Calu3 (cell line): ENCODE data around the gene ATP13A2. TPM values are rescaled to one million over a fixed set of nuclear protein-coding genes. Genes with fewer than 3 reads are reported as not detected.

Experiments used
- BruUV-seq: library from RNA; stranded (reverse); fragments of 400-500 nt; replicated peaks from 2 replicates; lab custom pipeline; 2021; lab: Mats Ljungman, UMichigan
- CTCF ChIA-PET: fragments of 300-600 bp; sonication (Branson Sonifier 250); formaldehyde crosslinking; loops from one replicate; lab custom pipeline; 2022; ENCODE audit warnings: antibody characterized with exemption; lab: Charles Lee
- DNase-seq: peaks from one replicate; pipeline ENCODE4 v3.0.0; 2022
- H3K27ac Mint-ChIP-seq: one replicate; pipeline ENCODE4 v1.8.0; 2022; ENCODE audit warnings: mixed read lengths; ENCODE audit not compliant: unreplicated experiment
- H3K27me3 Mint-ChIP-seq: one replicate; pipeline ENCODE4 v1.8.0; 2022; ENCODE audit warnings: mixed read lengths; ENCODE audit not compliant: unreplicated experiment
- H3K36me3 Mint-ChIP-seq: one replicate; pipeline ENCODE4 v1.8.0; 2022; ENCODE audit warnings: mild to moderate bottlenecking, moderate library complexity, mixed read lengths; ENCODE audit not compliant: insufficient read depth, unreplicated experiment
- H3K4me1 Mint-ChIP-seq: one replicate; pipeline ENCODE4 v1.8.0; 2022; ENCODE audit warnings: mild to moderate bottlenecking, low read depth, mixed read lengths; ENCODE audit not compliant: unreplicated experiment
- H3K4me3 Mint-ChIP-seq: one replicate; pipeline ENCODE4 v1.8.0; 2022; ENCODE audit warnings: mild to moderate bottlenecking, low read depth, moderate library complexity, mixed read lengths; ENCODE audit not compliant: unreplicated experiment
- H3K9me3 Mint-ChIP-seq: one replicate; pipeline ENCODE4 v1.8.0; 2022; ENCODE audit warnings: low read depth, mixed read lengths; ENCODE audit not compliant: unreplicated experiment
- intact Hi-C: fragments of 100-400 bp; cut with micrococcal nuclease; formaldehyde crosslinking; loops from one replicate; pipeline ENCODE4 v1.10.0; 2022; ENCODE audit not compliant: unreplicated experiment
- total RNA-seq: library from RNA; stranded (reverse); gene quantifications from 2 replicates; pipeline ENCODE4 v1.2.3, GENCODE V29; 2022
- TF ChIP-seq, protein P1 (sequence below): fragments of 200-600 bp; IDR thresholded peaks from one replicate; pipeline ENCODE4 v1.8.0; 2022; ENCODE audit warnings: antibody characterized with exemption; ENCODE audit not compliant: unreplicated experiment

The ATP13A2 gene
- total RNA-seq, 1 experiment from 2014 or later = 33.4 TPM

DNA sequence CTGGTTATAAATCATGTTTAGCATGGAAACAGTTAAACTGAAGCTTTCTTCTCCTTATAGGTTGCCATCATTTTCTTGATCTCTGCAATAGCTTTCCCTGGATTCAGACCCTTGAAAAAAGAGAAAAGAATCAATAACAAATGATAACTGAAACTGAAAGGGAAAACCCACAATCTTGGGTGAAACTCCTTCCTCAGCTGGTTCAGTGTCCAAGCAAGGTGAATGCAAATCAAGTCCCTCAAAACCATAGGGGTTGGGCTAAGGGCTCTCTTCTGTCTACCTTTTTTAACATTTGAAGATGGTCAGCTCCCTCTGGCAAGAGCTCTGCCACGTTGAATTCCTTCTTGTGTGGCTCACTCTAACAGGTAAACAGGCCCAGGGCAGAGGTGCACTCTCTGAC is 7.1 kb upstream of the ATP13A2 start:
- Mint-ChIP-seq H3K27ac (no peak overlapping the region), H3K4me3 (no peak overlapping the region), H3K36me3 (peaks cover 7% of the 10 kb centered on the region), H3K27me3 (no peaks in the 10 kb centered on the region), H3K4me1 (no peaks in the 10 kb centered on the region), H3K9me3 (no peaks in the 10 kb centered on the region)
- CTCF ChIA-PET = no interaction called here
- TF ChIP-seq, protein P1, sequence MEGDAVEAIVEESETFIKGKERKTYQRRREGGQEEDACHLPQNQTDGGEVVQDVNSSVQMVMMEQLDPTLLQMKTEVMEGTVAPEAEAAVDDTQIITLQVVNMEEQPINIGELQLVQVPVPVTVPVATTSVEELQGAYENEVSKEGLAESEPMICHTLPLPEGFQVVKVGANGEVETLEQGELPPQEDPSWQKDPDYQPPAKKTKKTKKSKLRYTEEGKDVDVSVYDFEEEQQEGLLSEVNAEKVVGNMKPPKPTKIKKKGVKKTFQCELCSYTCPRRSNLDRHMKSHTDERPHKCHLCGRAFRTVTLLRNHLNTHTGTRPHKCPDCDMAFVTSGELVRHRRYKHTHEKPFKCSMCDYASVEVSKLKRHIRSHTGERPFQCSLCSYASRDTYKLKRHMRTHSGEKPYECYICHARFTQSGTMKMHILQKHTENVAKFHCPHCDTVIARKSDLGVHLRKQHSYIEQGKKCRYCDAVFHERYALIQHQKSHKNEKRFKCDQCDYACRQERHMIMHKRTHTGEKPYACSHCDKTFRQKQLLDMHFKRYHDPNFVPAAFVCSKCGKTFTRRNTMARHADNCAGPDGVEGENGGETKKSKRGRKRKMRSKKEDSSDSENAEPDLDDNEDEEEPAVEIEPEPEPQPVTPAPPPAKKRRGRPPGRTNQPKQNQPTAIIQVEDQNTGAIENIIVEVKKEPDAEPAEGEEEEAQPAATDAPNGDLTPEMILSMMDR = no peak
- no TSS peak for BruUV-seq
- DNase-seq = no peak
- intact Hi-C loops = no loop called here

DNA sequence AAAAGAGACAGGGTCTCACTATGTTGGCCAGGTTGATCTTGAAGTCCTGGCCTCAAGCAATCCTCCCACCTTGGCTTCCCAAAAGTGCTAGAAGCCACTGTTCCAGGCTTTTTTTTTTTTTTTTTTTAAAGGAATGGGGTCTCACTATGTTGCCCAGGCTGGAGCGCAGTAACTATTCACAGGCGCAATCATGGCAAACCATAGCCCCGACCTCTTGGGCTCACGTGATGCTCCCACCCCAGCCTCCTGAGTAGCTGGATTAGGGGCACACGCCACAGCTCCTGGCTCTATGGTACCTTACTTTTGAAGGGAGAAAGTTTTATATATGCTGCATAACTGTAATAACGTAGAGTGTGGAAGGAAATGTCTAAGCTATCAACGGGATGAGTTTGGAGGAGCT is 5.7 kb upstream of the ATP13A2 start:
- intact Hi-C loops = no loop called here
- H3K4me3 Mint-ChIP-seq = no peak overlapping the region
- peaks cover 3% of the 10 kb centered on the region for H3K4me1 Mint-ChIP-seq
- BruUV-seq = no TSS peak
- H3K9me3 Mint-ChIP-seq = no peaks in the 10 kb centered on the region
- H3K27ac Mint-ChIP-seq = no peak overlapping the region
- CTCF ChIA-PET = no interaction called here
- DNase-seq = no peak
- no peaks in the 10 kb centered on the region for H3K27me3 Mint-ChIP-seq
- TF ChIP-seq, protein P1 = no peak
- H3K36me3 Mint-ChIP-seq = peaks cover 7% of the 10 kb centered on the region

DNA sequence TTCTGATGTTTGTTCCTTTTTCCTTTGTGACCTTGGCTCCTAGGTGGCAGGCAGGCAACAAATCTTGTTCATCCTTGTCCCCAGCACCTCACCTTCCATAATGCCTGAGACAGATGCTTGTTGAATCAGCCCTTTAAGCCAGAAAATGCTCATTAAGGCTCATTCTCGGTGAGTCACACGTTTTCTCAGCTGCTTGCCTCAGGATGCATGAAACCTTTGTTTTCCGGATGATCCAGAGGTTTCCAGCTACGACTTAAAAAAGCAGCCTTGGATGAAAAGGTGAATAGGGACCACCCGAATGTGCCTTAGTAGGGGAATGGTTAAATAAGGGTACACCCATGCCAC is 4.6 kb upstream of the ATP13A2 start:
- no peaks in the 10 kb centered on the region for H3K27me3 Mint-ChIP-seq
- DNase-seq = no peak
- H3K4me3 Mint-ChIP-seq = no peak overlapping the region
- peaks cover 5% of the 10 kb centered on the region for H3K36me3 Mint-ChIP-seq
- CTCF ChIA-PET = no interaction called here
- no TSS peak for BruUV-seq
- no peak overlapping the region for H3K27ac Mint-ChIP-seq
- intact Hi-C loops = no loop called here
- H3K4me1 Mint-ChIP-seq = peaks cover 9% of the 10 kb centered on the region
- TF ChIP-seq, protein P1 = no peak
- H3K9me3 Mint-ChIP-seq = no peaks in the 10 kb centered on the region

DNA sequence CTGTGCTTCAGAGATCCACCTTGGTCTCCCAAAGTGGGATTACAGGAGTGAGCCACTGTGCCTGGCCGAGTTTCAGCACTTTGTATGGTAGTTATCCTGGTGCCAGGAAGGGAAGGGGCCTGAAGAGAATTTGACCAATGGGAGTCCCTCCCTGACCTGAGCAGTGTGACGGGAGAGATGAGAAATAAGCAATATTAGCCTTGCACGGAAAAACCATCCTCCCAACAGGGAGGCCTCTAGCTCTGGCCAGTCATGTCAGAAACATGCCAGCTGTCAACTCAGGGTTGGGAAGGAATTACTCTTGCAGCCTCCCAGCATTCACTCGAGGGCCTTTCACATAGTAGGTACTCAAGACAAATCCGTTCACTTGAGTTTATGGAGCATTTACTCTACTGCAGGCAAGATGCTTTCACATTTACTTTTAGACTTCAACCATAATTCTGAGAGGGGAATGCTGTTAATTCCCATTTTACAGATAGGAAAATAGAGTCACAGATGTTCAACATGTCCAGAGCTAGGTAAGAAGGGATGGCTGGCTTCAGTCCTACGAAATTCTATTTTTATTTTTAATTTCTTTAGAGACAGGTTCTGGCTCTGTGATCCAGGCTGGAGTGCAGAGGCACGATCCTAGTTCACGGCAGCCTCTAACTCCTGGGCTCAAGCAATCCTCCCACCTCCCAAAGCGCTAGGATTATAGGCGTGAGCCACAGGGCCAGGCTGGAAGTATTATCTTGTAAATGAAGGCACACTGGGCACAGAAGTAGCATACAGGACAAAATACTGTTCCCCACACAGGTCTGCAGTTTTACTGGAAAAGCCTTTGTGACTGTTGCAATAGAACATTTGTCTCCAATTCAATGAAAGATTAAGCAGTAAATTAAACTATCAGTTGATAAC is 3.2 kb upstream of the ATP13A2 start:
- H3K9me3 Mint-ChIP-seq = no peaks in the 10 kb centered on the region
- no peak overlapping the region for H3K4me3 Mint-ChIP-seq
- peaks cover 9% of the 10 kb centered on the region for H3K4me1 Mint-ChIP-seq
- H3K36me3 Mint-ChIP-seq = peaks cover 6% of the 10 kb centered on the region
- no peak overlapping the region for H3K27ac Mint-ChIP-seq
- intact Hi-C loops = no loop called here
- BruUV-seq = no TSS peak
- no peak for DNase-seq
- CTCF ChIA-PET = no interaction called here
- TF ChIP-seq, protein P1 = no peak
- no peaks in the 10 kb centered on the region for H3K27me3 Mint-ChIP-seq
